Progenitor cell of endocrine pancreas (in vitro differentiated cells): ENCODE data around the gene TBX20. TPM values are rescaled to one million over a fixed set of nuclear protein-coding genes. Genes with fewer than 3 reads are reported as not detected.

ENCODE experiments used
- DNase-seq: peaks from one replicate; pipeline ENCODE4 v3.0.0; 2021; ENCODE audit warnings: low spot score; ENCODE audit not compliant: unreplicated experiment
- H3K27ac Mint-ChIP-seq: 2 replicates; pipeline ENCODE4 v1.8.0; 2021; ENCODE audit warnings: mild to moderate bottlenecking, moderate library complexity, mixed read lengths
- H3K27me3 Mint-ChIP-seq: 2 replicates; pipeline ENCODE4 v1.8.0; 2021; ENCODE audit warnings: mixed read lengths
- H3K36me3 Mint-ChIP-seq: 2 replicates; pipeline ENCODE4 v1.8.0; 2022; ENCODE audit warnings: mixed read lengths; ENCODE audit not compliant: insufficient read depth
- H3K4me1 Mint-ChIP-seq: 2 replicates; pipeline ENCODE4 v1.8.0; 2021; ENCODE audit warnings: low read depth, mixed read lengths
- H3K4me3 Mint-ChIP-seq: 2 replicates; pipeline ENCODE4 v1.8.0; 2021; ENCODE audit warnings: low read depth, mild to moderate bottlenecking, moderate library complexity, mixed read lengths
- H3K9me3 Mint-ChIP-seq: 2 replicates; pipeline ENCODE4 v1.8.0; 2021; ENCODE audit warnings: low read depth, mixed read lengths
- total RNA-seq: library from RNA; stranded (reverse); gene quantifications from 2 replicates; pipeline ENCODE4 v1.2.1, GENCODE V29; 2021
- TF ChIP-seq, protein P1 (sequence below): fragments of 200-600 bp; sonication (generic); IDR thresholded peaks from one replicate; pipeline ENCODE4 v1.5.0; 2021; ENCODE audit warnings: antibody characterized with exemption, mild to moderate bottlenecking; ENCODE audit not compliant: unreplicated experiment

The TBX20 gene
- total RNA-seq, 1 donor from 2014 or later: not detected

GRCh38 chr7:35258868-35259522 is 5.1 kb upstream of the TBX20 start:
- no peaks in the 10 kb centered on the region for H3K9me3 Mint-ChIP-seq
- TF ChIP-seq, protein P1, sequence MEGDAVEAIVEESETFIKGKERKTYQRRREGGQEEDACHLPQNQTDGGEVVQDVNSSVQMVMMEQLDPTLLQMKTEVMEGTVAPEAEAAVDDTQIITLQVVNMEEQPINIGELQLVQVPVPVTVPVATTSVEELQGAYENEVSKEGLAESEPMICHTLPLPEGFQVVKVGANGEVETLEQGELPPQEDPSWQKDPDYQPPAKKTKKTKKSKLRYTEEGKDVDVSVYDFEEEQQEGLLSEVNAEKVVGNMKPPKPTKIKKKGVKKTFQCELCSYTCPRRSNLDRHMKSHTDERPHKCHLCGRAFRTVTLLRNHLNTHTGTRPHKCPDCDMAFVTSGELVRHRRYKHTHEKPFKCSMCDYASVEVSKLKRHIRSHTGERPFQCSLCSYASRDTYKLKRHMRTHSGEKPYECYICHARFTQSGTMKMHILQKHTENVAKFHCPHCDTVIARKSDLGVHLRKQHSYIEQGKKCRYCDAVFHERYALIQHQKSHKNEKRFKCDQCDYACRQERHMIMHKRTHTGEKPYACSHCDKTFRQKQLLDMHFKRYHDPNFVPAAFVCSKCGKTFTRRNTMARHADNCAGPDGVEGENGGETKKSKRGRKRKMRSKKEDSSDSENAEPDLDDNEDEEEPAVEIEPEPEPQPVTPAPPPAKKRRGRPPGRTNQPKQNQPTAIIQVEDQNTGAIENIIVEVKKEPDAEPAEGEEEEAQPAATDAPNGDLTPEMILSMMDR: no peak
- H3K4me3 Mint-ChIP-seq: peak overlapping the region; percentile 8
- no peak for DNase-seq
- H3K27me3 Mint-ChIP-seq: peaks cover 98% of the 10 kb centered on the region
- H3K4me1 Mint-ChIP-seq: peaks cover 3% of the 10 kb centered on the region
- peak overlapping the region; percentile 5 for H3K27ac Mint-ChIP-seq
- H3K36me3 Mint-ChIP-seq: no peaks in the 10 kb centered on the region

- Mint-ChIP-seq H3K4me1 (peaks cover 4% of the 10 kb centered on the region), H3K4me3 (peak overlapping the region; percentile 8), H3K27ac (peak overlapping the region; percentile 27), H3K27me3 (peaks cover 95% of the 10 kb centered on the region), H3K36me3 (no peaks in the 10 kb centered on the region), H3K9me3 (no peaks in the 10 kb centered on the region)
- TF ChIP-seq, protein P1: no peak
- DNase-seq: no peak
Observed at GRCh38 chr7:35258125-35258867, 4.4 kb upstream of the TBX20 start.

DNA sequence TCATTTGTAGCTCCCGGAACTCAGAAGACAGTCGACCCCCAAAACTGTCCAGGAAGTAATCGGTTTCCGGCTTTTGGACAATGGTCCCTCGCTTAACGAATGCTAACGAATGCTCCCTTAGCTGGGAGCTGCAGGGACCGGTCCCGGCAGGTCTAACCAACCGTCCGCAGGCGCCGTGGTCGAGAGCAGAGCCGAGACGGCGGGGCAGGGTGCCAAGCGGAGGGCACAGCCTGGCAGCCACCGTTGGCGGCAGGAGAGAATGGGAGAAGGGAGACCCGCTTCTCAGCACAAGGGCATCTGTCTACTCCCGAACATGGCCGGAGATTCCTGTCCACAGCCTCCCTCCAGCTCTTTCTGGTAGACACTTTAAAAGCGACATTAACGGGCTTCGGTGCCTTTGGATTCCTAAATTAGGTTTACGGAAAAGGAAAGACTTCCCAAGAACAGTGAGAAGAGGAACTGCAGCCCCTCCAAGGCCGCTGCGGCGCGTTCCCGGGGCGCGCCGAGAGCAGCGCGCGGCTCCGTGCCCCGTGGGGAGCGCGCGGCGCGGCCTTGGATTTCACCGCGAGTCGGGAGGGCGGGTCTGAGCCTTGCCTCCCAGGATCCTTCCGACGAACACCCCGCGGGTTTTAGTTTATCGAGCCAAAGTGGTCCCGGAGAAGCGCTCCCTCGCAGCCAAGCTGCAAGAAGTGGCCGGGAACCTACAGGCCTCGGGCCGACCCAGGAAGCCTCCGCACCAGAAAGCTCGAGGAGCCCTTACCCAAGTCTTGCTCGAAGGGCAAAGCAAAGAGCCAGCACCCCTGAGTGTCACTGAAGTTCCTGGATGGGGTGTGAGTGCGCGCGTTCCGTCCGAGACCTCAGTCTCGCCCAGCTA is 3.6 kb upstream of the TBX20 start:
- Mint-ChIP-seq H3K27ac (no peak overlapping the region), H3K4me3 (peak overlapping the region; percentile 50), H3K27me3 (peaks cover 95% of the 10 kb centered on the region), H3K36me3 (no peaks in the 10 kb centered on the region), H3K4me1 (peaks cover 4% of the 10 kb centered on the region), H3K9me3 (no peaks in the 10 kb centered on the region)
- DNase-seq: no peak
- TF ChIP-seq, protein P1: no peak

- Mint-ChIP-seq H3K27me3 (peaks cover 95% of the 10 kb centered on the region), H3K4me3 (no peak overlapping the region), H3K4me1 (peaks cover 4% of the 10 kb centered on the region), H3K27ac (peak overlapping the region; percentile 76), H3K36me3 (no peaks in the 10 kb centered on the region), H3K9me3 (no peaks in the 10 kb centered on the region)
- TF ChIP-seq, protein P1: no peak
- no peak for DNase-seq
Observed at GRCh38 chr7:35256256-35257175, 2.6 kb upstream of the TBX20 start.
